GM12892 (cell line): Measurements from ENCODE around the gene RNF115.
"Not testable (repeated sequence)": the region's sequence is repeated elsewhere in the genome, so short reads cannot be mapped to it uniquely, and the experiment has no call there.

Experiments
- DNase-seq: peaks from one replicate; pipeline ENCODE4 v3.0.0; 2011; ENCODE audit not compliant: insufficient read length
- FAIRE-seq: peaks from 2 replicates; lab custom pipeline; 2011; peaks lifted over from hg19 to GRCh38; lab: Jason Lieb, UNC
- POLR2A ChIP-seq: IDR thresholded peaks from 2 replicates; pipeline ENCODE4 v1.6.1; 2011; ENCODE audit warnings: low read depth, low read length, control low read depth
- POLR2AphosphoS5 ChIP-seq: IDR thresholded peaks from 2 replicates; pipeline ENCODE4 v1.6.1; 2011; ENCODE audit warnings: low read depth, low read length, control low read depth
- TAF1 ChIP-seq: IDR thresholded peaks from 2 replicates; pipeline ENCODE4 v1.6.1; 2011; ENCODE audit warnings: low read depth, mild to moderate bottlenecking, control low read depth, low read length, borderline replicate concordance

Gene RNF115

DNA sequence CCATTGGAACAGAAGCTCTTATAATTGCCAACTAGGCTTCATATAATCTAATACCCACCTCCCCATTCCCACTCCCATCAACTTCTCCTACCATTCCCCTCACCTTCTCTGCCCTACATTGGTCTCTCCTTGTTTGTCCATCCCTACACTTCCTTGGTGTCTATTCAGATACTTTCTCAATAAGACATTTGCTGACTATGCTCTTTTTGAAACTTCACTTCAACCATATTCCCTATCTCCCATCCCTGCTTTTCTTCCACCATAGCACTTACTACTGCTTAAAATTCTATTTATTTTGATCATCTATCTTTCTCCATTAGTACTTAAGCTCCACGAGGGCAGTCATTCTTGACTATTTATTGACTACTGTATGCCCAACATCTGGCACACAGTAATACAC is 64.2 kb downstream of the RNF115 start:
- TF ChIP-seq TAF1 (no peak), POLR2AphosphoS5 (no peak), POLR2A (no peak)
- no peak for DNase-seq
- FAIRE-seq = no peak

DNA sequence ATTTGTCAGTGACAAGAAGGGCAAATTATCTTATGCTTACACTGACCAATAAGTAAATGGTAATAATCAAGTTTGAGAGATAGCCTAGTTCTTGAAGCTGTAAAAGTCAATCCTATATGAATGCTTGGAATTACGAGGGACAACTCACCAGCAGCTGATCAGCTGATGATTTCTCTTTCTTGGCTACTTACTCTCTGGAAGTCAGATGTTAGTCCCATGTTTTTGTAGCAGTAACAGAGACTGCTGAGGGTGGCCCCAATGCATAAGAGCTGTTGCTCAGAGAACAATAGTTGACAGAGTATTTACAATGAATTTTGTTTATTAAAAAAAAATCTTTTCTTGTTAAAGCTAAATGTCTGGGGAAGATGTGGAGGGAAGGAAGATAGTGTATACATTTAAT is 65.3 kb downstream of the RNF115 start:
- TF ChIP-seq POLR2A (no peak), TAF1 (no peak), POLR2AphosphoS5 (no peak)
- no peak for DNase-seq
- no peak for FAIRE-seq

GRCh38 chr1:145758116-145758515 is 65.8 kb downstream of the RNF115 start:
- DNase-seq (no peak), FAIRE-seq (no peak)
- TF ChIP-seq POLR2A (no peak), TAF1 (no peak), POLR2AphosphoS5 (no peak)

- FAIRE-seq (no peak), DNase-seq (no peak)
- TF ChIP-seq TAF1 (no peak), POLR2A (no peak), POLR2AphosphoS5 (no peak)
Measured at GRCh38 chr1:145757420-145757819, 66.5 kb downstream of the RNF115 start.

GRCh38 chr1:145751491-145752037 is 72.3 kb downstream of the RNF115 start:
- no peak for DNase-seq
- no peak for FAIRE-seq
- TF ChIP-seq POLR2AphosphoS5 (no peak), POLR2A (no peak), TAF1 (no peak)

- FAIRE-seq (no peak), DNase-seq (no peak)
- no peak for TF ChIP-seq TAF1
- TF ChIP-seq POLR2A = no peak
- TF ChIP-seq POLR2AphosphoS5 = no peak
Measured at GRCh38 chr1:145750426-145750825, 73.5 kb downstream of the RNF115 start.

GRCh38 chr1:145747398-145748247 is 76.3 kb downstream of the RNF115 start:
- FAIRE-seq (no peak), DNase-seq (no peak)
- no peak for TF ChIP-seq POLR2A
- TF ChIP-seq TAF1 = no peak
- no peak for TF ChIP-seq POLR2AphosphoS5

- FAIRE-seq = no peak
- no peak for DNase-seq
Measured at GRCh38 chr1:145740269-145740668, 83.6 kb downstream of the RNF115 start.

GRCh38 chr1:145736191-145736590 is 87.7 kb downstream of the RNF115 start:
- TF ChIP-seq POLR2A (no peak), POLR2AphosphoS5 (no peak), TAF1 (no peak)
- FAIRE-seq (no peak), DNase-seq (no peak)

More at GRCh38 chr1:145740269-145740668, 83.6 kb downstream of the RNF115 start:
- TF ChIP-seq TAF1 = no peak
- no peak for TF ChIP-seq POLR2AphosphoS5
- no peak for TF ChIP-seq POLR2A

DNA sequence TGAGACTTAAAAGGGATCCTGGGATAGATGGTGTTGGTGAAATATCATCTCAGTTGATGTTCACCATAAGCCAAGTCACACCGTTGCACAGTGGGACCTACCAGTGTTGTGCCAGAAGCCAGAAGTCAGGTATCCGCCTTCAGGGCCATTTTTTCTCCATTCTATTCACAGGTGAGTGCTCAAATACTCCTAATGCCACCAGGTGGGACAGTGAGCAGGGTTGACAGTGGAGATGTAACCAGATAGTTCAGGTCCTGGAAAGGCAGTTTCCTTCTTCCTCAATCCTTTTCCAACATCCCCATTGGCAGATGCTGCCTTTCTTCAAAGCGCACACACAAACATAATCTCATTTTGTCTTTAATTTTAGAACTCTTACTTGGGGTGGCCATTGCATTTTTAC is 93.0 kb downstream of the RNF115 start:
- FAIRE-seq (no peak), DNase-seq (no peak)
- no peak for TF ChIP-seq TAF1
- no peak for TF ChIP-seq POLR2AphosphoS5
- no peak for TF ChIP-seq POLR2A

DNA sequence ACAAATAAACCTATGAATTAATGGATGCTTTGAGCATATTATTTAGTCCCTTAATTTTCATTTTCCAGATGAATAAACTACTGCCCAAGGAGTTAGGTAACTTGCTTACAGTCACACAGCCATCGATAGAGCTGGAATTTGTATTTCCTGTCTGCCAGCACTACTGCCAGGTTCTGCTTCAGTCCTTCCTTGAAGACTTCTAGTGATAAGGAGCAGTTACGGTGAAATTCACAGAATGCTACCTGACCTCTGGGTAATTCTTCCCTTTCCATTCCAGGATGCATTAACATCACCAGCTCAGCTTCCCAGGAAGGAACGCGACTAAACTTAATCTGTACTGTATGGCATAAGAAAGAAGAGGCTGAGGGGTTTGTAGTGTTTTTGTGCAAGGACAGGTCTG is 93.4 kb downstream of the RNF115 start:
- no peak for DNase-seq
- peak; percentile 9 for FAIRE-seq
- TF ChIP-seq POLR2AphosphoS5 (no peak), POLR2A (no peak), TAF1 (no peak)

DNA sequence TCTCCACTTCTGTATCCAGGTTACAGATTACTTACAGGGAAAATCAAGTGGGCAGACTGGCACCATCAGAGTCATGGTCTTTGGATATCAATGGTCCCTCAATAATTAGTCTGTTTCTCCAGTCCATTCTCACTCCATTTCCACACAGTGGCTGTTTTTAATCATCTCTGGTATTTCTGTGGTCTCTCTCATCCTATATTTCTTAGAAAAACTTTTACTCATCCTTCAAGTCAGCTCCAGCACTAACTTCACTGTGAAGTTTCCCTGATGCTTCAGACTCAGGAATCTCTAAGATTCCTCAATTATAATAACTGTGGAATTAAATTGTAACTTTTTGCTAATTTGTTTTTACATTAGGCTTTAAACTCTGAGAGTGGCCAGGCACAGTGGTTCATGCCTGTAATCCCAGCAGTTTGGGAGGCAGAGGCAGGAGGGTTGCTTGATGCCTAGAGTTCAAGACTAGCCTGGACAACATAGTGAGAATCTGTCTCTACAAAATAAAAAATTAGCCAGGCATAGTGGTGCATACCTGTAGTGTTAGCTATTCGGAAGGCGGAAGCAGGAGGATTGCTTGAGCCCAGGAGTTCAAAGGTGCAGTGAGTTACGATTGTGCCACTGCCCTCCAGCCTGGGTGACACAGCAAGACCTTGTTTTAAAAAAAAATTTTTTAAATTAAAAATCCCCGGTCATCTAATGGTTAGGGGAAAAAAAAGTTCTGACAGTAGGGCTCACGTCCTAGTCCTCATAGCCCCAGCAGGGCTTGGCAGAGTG is 94.0 kb downstream of the RNF115 start:
- TF ChIP-seq POLR2AphosphoS5 (no peak), POLR2A (no peak), TAF1 (no peak)
- FAIRE-seq = no peak
- no peak for DNase-seq

GRCh38 chr1:145729196-145729595 is 94.7 kb downstream of the RNF115 start:
- TF ChIP-seq POLR2A = no peak
- no peak for TF ChIP-seq POLR2AphosphoS5
- TF ChIP-seq TAF1 = no peak
- no peak for FAIRE-seq
- no peak for DNase-seq

DNA sequence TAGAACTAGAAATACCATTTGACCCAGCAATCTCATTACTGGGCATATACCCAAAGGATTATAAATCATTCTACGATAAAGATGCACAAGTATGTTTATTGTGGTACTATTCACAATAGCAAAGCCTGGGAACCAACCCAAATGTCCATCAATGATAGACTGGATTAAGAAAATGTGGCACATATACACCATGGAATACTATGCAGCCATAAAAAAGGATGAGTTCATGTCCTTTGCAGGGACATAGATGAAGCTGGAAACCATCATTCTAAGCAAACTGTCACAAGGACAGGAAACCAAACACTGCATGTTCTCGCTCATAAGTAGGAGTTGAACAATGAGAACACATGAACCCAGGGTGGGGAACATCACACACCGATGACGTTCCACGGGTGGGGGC is 97.7 kb downstream of the RNF115 start:
- FAIRE-seq, DNase-seq: not testable (repeated sequence)
